ENCODE data around the gene ACTL7B. TPM values are rescaled to one million over a fixed set of nuclear protein-coding genes. Genes with fewer than 3 reads are reported as not detected.
"Not testable (repeated sequence)": the region's sequence is repeated elsewhere in the genome, so short reads cannot be mapped to it uniquely, and the experiment has no call there.

ACTL7B gene
- total and polyA plus RNA-seq, 2 experiments from 2014 or later = not detected

DNA sequence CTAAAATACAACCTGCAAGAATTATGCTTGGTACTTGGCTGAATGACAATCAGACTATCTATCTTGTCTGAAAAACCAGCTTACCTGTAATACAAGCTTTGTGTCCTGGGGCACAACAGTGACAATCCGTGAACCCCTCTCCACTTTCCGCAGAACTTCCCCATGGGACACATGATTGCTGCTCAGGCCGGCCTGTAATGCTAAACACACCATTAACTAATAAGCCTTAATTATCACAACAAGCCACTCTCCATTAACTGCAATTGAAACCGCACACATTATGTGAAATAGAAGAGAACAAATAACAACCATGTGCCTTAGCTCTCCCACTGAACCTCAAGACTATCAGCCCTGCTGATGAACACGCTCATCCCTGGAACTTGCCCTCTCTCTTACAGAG is 44.4 kb upstream of the ACTL7B start:
- no peaks in the 10 kb centered on the region for H3F3A ChIP-seq (ENCODE audit: insufficient read depth)
- no peak overlapping the region for H3K9ac ChIP-seq
- H3K27ac ChIP-seq = no peak overlapping the region
- no peaks in the 10 kb centered on the region for H3K27me3 ChIP-seq (replicated peaks; ENCODE audit: insufficient read depth)
- H3K4me1 ChIP-seq (ENCODE audit: insufficient read depth) = no peaks in the 10 kb centered on the region
- in situ Hi-C loops (cut with MboI) = no loop called here
- H2AFZ ChIP-seq = no peak overlapping the region
- H3K4me2 ChIP-seq (ENCODE audit: unreplicated experiment) = no peak overlapping the region
- H3K36me3 ChIP-seq (ENCODE audit: low read depth) = peaks cover 59% of the 10 kb centered on the region
- DNase-seq = no peak
- TF ChIP-seq EZH2 (IDR thresholded peaks at IDR 0.05; ENCODE audit: insufficient read depth, poor library complexity, severe bottlenecking) (no peak), EZH2phosphoT487 (IDR thresholded peaks at IDR 0.05; ENCODE audit: insufficient read depth, low read depth) (no peak)
- no peaks in the 10 kb centered on the region for H4K20me1 ChIP-seq (ENCODE audit: insufficient read depth)
- H3K9me3 ChIP-seq (ENCODE audit: low read depth) = no peaks in the 10 kb centered on the region
- H3K9me2 ChIP-seq (ENCODE audit: insufficient read depth) = no peaks in the 10 kb centered on the region
- WGBS, 2 experiments (ENCODE audit: low coverage in 1 of 2, low lambda C conversion rate in 2 of 2, missing lambda C conversion rate in 2 of 2) = 91% methylated on average over 5 of the region's 5 CpGs
- no peak overlapping the region for H3K4me3 ChIP-seq
- H3K79me2 ChIP-seq (ENCODE audit: insufficient read depth) = no peaks in the 10 kb centered on the region

DNA sequence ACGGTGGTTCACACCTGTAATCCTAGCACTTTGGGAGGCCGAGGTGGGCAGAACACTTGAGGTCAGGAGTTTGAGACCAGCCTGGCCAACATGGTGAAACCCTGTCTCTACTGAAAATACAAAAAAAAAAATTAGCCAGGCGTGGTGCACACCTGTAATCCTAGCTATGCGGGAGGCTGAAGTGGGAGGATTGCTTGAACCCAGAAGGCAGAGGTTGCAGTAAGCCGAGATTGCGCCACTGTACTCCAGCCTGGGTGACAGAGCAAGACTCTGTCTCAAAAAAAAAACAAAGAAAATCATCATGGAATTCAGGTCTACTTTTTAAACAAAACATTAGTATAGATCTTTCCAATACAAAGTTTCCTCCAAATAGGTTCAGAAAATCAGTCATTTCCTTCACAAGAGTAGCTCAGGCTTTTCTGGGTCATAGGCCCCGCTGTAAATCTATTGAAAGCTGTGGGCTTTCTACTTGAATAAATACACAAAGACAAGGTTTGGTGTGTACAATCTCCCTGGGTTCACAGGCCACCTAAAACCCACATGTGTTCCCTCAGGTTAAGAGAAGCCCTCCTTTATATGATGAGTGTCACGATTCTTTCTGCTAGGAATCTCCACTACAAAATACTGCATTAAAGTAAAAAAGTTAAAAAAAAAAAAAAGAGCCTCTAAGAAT is 43.4 kb upstream of the ACTL7B start:
- H4K20me1 ChIP-seq (ENCODE audit: insufficient read depth); H3K9me2 ChIP-seq (ENCODE audit: insufficient read depth); H3K9ac ChIP-seq; H3F3A ChIP-seq (ENCODE audit: insufficient read depth); H3K27ac ChIP-seq; H3K4me3 ChIP-seq; H3K4me1 ChIP-seq (ENCODE audit: insufficient read depth); H2AFZ ChIP-seq; H3K27me3 ChIP-seq (replicated peaks; ENCODE audit: insufficient read depth); in situ Hi-C loops (cut with MboI); DNase-seq; H3K79me2 ChIP-seq (ENCODE audit: insufficient read depth); H3K9me3 ChIP-seq (ENCODE audit: low read depth); H3K4me2 ChIP-seq (ENCODE audit: unreplicated experiment): not testable (repeated sequence)
- 88% methylated on average over 8 of the region's 8 CpGs for WGBS, 2 experiments (ENCODE audit: low coverage in 1 of 2, low lambda C conversion rate in 2 of 2, missing lambda C conversion rate in 2 of 2)
- peaks cover 58% of the 10 kb centered on the region for H3K36me3 ChIP-seq (ENCODE audit: low read depth)

DNA sequence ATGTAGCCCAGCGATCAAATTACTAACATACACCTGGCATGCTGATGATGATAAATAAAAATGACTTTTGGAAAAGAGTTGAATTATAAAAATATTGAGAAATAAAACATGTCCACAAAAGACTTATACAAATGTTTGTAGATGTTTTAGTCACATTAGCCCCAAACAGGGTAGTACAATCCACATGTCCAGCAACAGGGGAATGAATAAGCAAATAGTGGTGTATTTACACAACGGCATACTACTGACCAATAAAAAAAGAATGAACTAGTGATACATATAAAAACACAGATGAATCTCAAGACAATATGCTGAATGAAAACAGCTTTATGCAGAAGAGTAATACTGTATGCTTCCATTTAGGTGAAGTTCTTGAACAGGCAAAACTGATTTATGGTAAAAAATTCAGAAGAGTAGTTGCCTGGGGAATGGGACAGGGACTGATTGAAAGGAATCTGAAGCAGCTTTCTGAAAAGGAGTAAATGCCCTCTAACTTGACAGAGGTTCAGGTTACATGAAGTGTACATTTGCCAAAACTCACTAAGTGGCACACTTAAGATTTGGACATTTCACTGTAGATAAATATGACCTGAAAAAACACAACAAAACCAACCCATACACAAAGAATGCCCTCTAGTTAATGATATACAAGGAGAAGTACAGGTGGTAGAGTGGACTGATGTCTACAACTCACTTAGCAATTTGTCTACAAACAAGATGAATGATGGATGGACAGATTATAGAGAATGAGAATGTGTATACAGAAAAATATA is 41.7 kb upstream of the ACTL7B start:
- Histone ChIP-seq H3K9me3 (ENCODE audit: low read depth) (no peaks in the 10 kb centered on the region), H3K27me3 (replicated peaks; ENCODE audit: insufficient read depth) (no peaks in the 10 kb centered on the region), H3F3A (ENCODE audit: insufficient read depth) (no peaks in the 10 kb centered on the region), H3K9ac (no peak overlapping the region), H3K36me3 (ENCODE audit: low read depth) (peaks cover 54% of the 10 kb centered on the region), H3K27ac (no peak overlapping the region), H3K79me2 (ENCODE audit: insufficient read depth) (no peaks in the 10 kb centered on the region), H2AFZ (no peak overlapping the region), H3K9me2 (ENCODE audit: insufficient read depth) (no peaks in the 10 kb centered on the region), H4K20me1 (ENCODE audit: insufficient read depth) (no peaks in the 10 kb centered on the region), H3K4me3 (no peak overlapping the region), H3K4me1 (ENCODE audit: insufficient read depth) (no peaks in the 10 kb centered on the region), H3K4me2 (ENCODE audit: unreplicated experiment) (no peak overlapping the region)
- in situ Hi-C loops (cut with MboI) = no loop called here
- 71 to 76% methylated on average over 2 of the region's 2 CpGs for WGBS, 2 experiments (ENCODE audit: low coverage in 1 of 2, low lambda C conversion rate in 2 of 2, missing lambda C conversion rate in 2 of 2)
- DNase-seq = no peak
- TF ChIP-seq EZH2phosphoT487 (IDR thresholded peaks at IDR 0.05; ENCODE audit: insufficient read depth, low read depth) (no peak), EZH2 (IDR thresholded peaks at IDR 0.05; ENCODE audit: insufficient read depth, poor library complexity, severe bottlenecking) (no peak)

DNA sequence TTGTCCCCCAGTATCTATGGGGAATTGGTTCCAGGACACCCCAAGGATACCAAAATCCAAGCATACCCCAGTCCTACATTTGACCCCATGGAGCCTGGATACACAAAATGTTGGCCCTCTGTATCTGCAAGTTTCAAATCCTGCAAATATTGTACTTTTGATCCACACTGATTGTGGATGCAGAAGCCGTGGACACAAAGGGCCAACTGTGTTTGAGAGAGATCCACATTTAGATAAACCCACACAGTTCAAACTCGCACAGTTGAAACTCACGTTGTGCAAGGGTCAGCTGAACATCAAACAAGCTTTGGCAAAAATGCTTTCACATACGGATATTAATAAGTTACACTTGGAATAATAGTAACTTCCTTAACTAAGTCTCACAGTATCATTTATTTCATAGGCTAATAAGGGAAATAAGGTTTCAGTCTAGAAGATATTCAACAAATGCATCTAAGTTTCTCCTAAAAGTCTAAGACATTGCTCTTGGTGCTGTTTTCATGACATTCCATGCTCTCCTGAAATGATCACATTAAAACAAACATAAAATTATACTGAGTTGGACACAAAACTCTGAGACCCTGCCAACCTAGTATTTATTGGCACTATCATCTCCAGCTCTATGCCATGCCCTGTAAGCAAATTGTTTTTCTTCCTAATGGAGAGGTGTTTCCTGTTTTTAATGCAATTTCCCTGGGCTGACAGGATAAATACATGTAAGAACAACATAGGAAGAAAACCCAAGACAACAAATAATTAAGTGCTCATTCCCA is 38.6 kb upstream of the ACTL7B start:
- Histone ChIP-seq H3K9me3 (ENCODE audit: low read depth) (no peaks in the 10 kb centered on the region), H4K20me1 (ENCODE audit: insufficient read depth) (no peaks in the 10 kb centered on the region), H2AFZ (no peak overlapping the region), H3K4me2 (ENCODE audit: unreplicated experiment) (no peak overlapping the region), H3F3A (ENCODE audit: insufficient read depth) (no peaks in the 10 kb centered on the region), H3K9ac (no peak overlapping the region), H3K4me3 (no peak overlapping the region), H3K27ac (no peak overlapping the region), H3K79me2 (ENCODE audit: insufficient read depth) (no peaks in the 10 kb centered on the region), H3K9me2 (ENCODE audit: insufficient read depth) (no peaks in the 10 kb centered on the region), H3K36me3 (ENCODE audit: low read depth) (peaks cover 42% of the 10 kb centered on the region), H3K27me3 (replicated peaks; ENCODE audit: insufficient read depth) (no peaks in the 10 kb centered on the region), H3K4me1 (ENCODE audit: insufficient read depth) (no peaks in the 10 kb centered on the region)
- no peak for DNase-seq
- 95 to 98% methylated on average over 4 of the region's 4 CpGs for WGBS, 2 experiments (ENCODE audit: low coverage in 1 of 2, low lambda C conversion rate in 2 of 2, missing lambda C conversion rate in 2 of 2)
- in situ Hi-C loops (cut with MboI) = no loop called here
- TF ChIP-seq EZH2 (IDR thresholded peaks at IDR 0.05; ENCODE audit: insufficient read depth, poor library complexity, severe bottlenecking) (no peak), EZH2phosphoT487 (IDR thresholded peaks at IDR 0.05; ENCODE audit: insufficient read depth, low read depth) (no peak)

Measured in GM23248 (cell line).